Activated T-cell treated with anti-CD3 and anti-CD28 coated beads, Interleukin-2, amount 50 U/mL, for 72 hours (primary cell): Measurements from ENCODE around the gene ASB8. TPM values are rescaled to one million over a fixed set of nuclear protein-coding genes. Genes with fewer than 3 reads are reported as not detected.
"Not testable (repeated sequence)": the region's sequence is repeated elsewhere in the genome, so short reads cannot be mapped to it uniquely, and the experiment has no call there.

Source experiments
- ATAC-seq, 2 donors: fragments of 150-1000 bp; cut with Tn5 transposase; replicated peaks in 1 of 2; 2 replicates each; pipeline ENCODE4 v1.10.0; 2021; ENCODE audit warnings: moderate library complexity in 2 of 2, mild to moderate bottlenecking in 1 of 2
- DNase-seq, 2 donors: peaks; one replicate each; pipeline ENCODE4 v3.0.0; 2021 to 2022; ENCODE audit warnings: mixed read lengths in 1 of 2
- H3K27ac Mint-ChIP-seq: one replicate; pipeline ENCODE4 v1.8.0; 2022; ENCODE audit warnings: mild to moderate bottlenecking, moderate library complexity, mixed read lengths
- H3K27me3 Mint-ChIP-seq: one replicate; pipeline ENCODE4 v1.8.0; 2022; ENCODE audit warnings: low read depth, mixed read lengths
- H3K36me3 Mint-ChIP-seq, 2 donors: one replicate each; pipeline ENCODE4 v1.8.0; 2022; ENCODE audit warnings: mixed read lengths in 2 of 2, mild to moderate bottlenecking in 1 of 2; ENCODE audit not compliant: insufficient read depth in 2 of 2
- H3K4me1 Mint-ChIP-seq: one replicate; pipeline ENCODE4 v1.8.0; 2022; ENCODE audit warnings: low read depth, mixed read lengths
- H3K4me3 Mint-ChIP-seq, 2 donors: one replicate each; pipeline ENCODE4 v1.8.0; 2022; ENCODE audit warnings: mild to moderate bottlenecking in 2 of 2, mixed read lengths in 2 of 2, moderate library complexity in 2 of 2
- H3K9me3 Mint-ChIP-seq, 2 donors: one replicate each; pipeline ENCODE4 v1.8.0; 2022; ENCODE audit warnings: mixed read lengths in 2 of 2
- total RNA-seq, 2 donors: library from RNA; stranded (reverse); gene quantifications; one replicate each; pipeline ENCODE4 v1.2.3, GENCODE V29; 2022

ASB8 gene
- total RNA-seq, 2 donors from 2014 or later: 52.3 to 61.8 TPM

DNA sequence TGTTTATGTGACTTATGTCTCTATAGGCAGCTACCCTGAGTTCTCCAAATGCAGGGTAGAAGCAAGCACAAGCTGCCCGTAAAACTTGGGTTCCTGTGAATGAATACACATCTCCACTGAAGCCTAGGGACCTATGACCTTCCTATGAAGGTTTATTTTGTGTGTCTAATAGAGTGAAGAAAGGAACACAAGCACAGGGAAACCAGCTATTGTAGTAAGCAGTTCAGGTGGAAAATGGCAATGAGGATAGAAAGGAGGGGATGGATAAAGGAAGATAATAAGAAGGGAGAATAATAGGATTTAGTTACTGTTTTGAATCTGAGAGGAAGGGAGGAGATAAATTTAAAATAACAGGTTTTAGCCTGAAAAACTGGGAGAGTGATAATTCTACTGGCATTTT, 35.8 kb downstream of the ASB8 start:
- peaks cover 6% of the 10 kb centered on the region for H3K27me3 Mint-ChIP-seq
- no peak overlapping the region for H3K4me3 Mint-ChIP-seq
- H3K36me3 Mint-ChIP-seq: peaks cover 1 to 2% of the 10 kb centered on the region in 2 donors
- DNase-seq (no peak), ATAC-seq (no peak)
- H3K27ac Mint-ChIP-seq: no peak overlapping the region
- peaks cover 26% of the 10 kb centered on the region for H3K4me1 Mint-ChIP-seq
- no peaks in the 10 kb centered on the region for H3K9me3 Mint-ChIP-seq

DNA sequence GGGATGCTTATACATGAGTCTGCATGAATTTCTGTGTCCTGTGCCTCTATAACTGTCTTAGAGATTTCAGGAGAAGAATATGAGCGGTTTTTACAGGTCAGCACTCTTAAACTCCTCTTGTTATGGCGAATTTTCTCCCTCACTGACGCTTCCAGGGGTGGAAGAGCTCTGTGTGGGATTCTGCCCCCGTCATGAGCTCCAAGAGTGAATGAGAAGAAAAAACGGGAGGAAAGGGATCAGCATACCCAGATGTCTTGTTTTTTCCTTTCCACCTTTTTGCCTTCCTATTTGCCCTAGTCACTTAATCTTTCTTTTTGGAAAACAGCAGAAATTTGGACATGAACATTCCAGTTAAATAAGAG, 37.5 kb downstream of the ASB8 start:
- peak overlapping the region; percentile 53 for H3K27ac Mint-ChIP-seq
- DNase-seq: no peak
- no peaks in the 10 kb centered on the region for H3K36me3 Mint-ChIP-seq
- ATAC-seq: no peak
- no peaks in the 10 kb centered on the region for H3K9me3 Mint-ChIP-seq
- peak overlapping the region; percentile 96 to 100 for H3K4me3 Mint-ChIP-seq
- peaks cover 26% of the 10 kb centered on the region for H3K4me1 Mint-ChIP-seq
- peaks cover 8% of the 10 kb centered on the region for H3K27me3 Mint-ChIP-seq

DNA sequence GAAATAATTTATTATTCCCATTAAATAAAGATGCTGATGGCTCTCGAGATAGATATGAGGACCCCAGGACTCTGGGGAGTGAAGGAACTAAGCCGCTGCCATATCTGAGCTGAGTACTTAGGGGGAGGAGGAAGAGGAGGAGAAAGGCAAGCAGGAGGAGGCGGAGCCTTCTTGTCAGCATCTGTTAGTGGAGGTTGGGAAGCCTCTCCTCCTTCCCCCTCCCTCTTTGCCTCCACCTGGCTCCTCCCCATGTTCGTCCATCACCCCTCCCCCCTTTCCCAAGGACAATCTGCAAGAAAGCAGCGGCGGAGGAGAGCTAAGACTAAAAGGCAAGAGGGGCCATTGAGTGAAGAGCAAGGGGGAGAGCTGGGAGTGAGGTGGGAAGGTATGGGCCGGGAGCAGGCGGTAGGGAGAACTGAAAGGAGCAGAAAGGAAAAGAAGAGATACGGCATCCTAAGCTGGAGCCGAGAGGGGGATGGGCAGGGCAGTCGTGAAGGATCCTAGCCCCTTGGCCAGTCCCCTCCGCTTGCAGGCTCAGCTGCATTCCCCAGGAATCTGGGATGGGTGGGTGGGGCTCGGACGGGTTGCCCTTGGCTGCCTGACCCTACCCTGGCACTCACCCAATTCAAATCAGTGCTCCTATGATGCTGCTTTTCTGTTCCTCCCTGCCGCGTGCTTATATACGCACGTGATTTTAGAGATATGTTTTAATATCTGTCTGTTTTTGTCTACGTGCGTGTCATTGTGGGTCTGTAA, 38.1 kb downstream of the ASB8 start, which contains the start of gene PFKM:
PFKM (plus strand) TSS at position 287 of the 756 bp plus-strand sequence. CDS start 3,411 bp downstream, outside the sequence.
- no peaks in the 10 kb centered on the region for H3K9me3 Mint-ChIP-seq
- H3K36me3 Mint-ChIP-seq: no peaks in the 10 kb centered on the region
- H3K27me3 Mint-ChIP-seq: peaks cover 12% of the 10 kb centered on the region
- peak; percentile 100 for ATAC-seq
- H3K4me1 Mint-ChIP-seq: peaks cover 26% of the 10 kb centered on the region
- peak within 1 kb of the TSS; percentile 96 to 100 for H3K4me3 Mint-ChIP-seq
- DNase-seq: peak; percentile 73 to 84
- peak within 1 kb of the TSS; percentile 83 for H3K27ac Mint-ChIP-seq

DNA sequence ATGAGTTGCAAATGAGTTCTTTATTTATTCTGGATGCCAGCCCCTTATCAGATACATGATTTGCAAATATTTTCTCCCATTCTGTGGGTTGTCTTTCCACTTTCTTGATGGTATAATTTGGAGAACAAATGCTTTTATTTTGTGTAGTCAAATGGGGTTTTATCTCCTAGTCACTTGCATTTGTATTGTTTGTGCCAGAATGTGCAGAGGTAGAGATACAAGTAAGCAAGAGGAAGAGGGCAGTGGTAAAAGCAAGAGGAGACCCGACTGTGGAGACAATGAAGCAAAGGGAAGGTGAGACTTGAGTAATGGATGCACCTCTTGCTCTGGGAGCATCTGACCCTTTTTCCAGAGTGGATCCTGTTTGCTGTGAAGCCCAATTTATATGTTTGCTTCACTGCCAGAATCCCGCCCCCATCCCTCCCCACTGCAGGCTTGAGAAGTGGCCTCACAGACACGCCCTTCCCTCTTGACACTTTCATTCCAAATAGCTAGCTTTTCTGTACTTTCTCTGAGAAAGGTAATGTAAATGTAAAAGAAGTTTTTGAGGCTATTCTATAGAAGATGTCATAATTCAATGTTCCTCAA, 38.9 kb downstream of the ASB8 start:
- DNase-seq: no peak
- H3K27me3 Mint-ChIP-seq: peaks cover 12% of the 10 kb centered on the region
- H3K36me3 Mint-ChIP-seq: no peaks in the 10 kb centered on the region
- peak overlapping the region; percentile 83 for H3K27ac Mint-ChIP-seq
- H3K4me3 Mint-ChIP-seq: peak overlapping the region; percentile 96 to 100
- H3K9me3 Mint-ChIP-seq: no peaks in the 10 kb centered on the region
- no peak for ATAC-seq
- peaks cover 26% of the 10 kb centered on the region for H3K4me1 Mint-ChIP-seq

DNA sequence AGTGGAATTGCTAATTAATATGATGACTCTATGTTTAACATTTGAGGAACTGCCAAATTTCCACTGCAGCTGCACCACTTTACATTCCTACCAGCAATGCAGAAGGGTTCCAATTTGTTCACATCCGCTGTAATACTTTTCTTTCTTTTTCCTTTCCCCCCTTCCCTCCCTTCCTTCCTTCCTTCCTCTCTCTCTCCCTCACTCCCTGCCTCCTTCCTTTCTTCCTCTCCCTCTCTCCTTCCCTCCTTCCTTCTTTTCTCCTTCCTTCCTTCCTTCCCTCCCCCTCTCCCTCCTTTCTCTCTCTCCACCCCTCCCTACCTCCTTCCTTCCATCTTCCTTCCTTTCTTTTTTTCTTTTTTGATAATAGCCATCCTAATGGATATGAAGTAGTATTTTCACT, 41.4 kb downstream of the ASB8 start:
- Mint-ChIP-seq H3K4me1 (peaks cover 22% of the 10 kb centered on the region), H3K4me3 (no peak overlapping the region), H3K9me3 (no peaks in the 10 kb centered on the region), H3K36me3 (no peaks in the 10 kb centered on the region), H3K27ac (no peak overlapping the region), H3K27me3 (peaks cover 12% of the 10 kb centered on the region)
- ATAC-seq: no peak
- no peak for DNase-seq

DNA sequence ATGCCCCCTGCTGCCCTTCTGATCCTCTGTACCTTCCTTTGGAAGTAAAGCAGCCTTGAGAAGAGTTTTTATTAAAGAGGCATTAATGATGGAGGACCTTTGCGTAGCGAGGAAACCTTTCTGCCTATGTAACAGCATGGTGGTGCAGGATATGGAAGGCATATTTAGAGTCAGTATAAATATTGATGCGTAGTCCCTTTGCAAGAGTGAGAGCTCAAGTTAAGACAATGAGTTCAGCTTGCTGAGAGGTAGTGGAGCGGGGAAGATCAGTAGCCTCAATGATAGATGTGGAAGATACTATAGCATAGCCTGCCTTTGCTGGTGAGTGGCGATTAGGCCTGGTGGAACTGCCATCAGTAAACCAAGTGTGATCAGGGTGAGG, 46.0 kb downstream of the ASB8 start:
- H3K9me3 Mint-ChIP-seq, H3K36me3 Mint-ChIP-seq, ATAC-seq, H3K27me3 Mint-ChIP-seq, H3K27ac Mint-ChIP-seq, H3K4me3 Mint-ChIP-seq, DNase-seq: not testable (repeated sequence)
- peaks cover 24% of the 10 kb centered on the region for H3K4me1 Mint-ChIP-seq

DNA sequence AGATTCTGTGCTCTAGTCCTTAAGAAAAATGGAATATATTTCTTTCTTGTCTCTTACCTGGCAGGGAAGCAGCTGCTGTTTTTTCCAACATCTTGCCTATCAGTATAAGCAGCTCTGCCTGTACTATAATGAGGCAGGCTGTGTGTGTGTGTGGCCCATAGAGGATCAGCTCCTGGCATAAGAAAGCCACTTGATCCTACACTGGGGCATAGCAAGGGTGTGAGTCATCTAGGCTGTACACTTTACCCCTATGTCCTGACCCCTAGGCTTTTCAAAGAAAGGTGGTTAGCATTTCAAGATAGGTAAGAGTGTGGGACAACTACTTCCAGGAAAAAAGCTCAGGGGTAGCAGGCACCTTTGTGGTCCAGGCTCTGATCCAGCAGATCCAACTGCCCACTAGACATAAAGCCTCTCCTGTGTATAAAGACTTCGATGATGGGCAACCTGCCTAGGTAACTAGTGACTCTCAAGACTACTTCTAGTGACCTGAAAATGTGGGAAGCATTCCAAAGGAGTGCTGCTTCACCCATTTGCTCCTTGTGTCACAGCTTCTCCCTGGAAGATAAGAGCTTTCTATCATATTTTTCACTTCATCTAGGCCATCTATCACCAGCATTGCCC, 46.5 kb downstream of the ASB8 start:
- H3K36me3 Mint-ChIP-seq: no peaks in the 10 kb centered on the region
- H3K4me3 Mint-ChIP-seq: no peak overlapping the region
- no peaks in the 10 kb centered on the region for H3K9me3 Mint-ChIP-seq
- no peak overlapping the region for H3K27ac Mint-ChIP-seq
- peaks cover 6% of the 10 kb centered on the region for H3K27me3 Mint-ChIP-seq
- peaks cover 25% of the 10 kb centered on the region for H3K4me1 Mint-ChIP-seq
- no peak for ATAC-seq
- DNase-seq: no peak

DNA sequence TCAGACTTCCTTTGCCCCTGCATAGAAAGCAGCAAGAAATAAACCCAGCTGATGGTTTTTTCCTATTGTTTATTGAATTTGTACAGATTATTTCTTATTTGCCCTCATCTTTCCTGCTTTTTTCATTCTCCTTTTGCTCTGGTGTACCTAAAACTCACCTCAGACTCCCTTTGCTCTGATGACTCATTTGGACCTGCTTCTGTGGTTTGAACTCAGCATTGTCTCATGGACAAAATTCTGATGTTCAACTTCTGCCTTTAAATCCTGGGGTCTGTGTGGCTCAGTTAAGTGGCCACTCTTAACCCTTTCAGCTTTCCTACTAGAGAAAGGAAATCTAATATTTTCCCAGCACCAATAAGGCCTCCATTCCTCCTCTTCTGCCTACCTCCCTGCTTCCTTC, 47.9 kb downstream of the ASB8 start:
- DNase-seq: no peak
- Mint-ChIP-seq H3K27ac (peak overlapping the region; percentile 1), H3K4me3 (peak overlapping the region; percentile 2 to 22)

DNA sequence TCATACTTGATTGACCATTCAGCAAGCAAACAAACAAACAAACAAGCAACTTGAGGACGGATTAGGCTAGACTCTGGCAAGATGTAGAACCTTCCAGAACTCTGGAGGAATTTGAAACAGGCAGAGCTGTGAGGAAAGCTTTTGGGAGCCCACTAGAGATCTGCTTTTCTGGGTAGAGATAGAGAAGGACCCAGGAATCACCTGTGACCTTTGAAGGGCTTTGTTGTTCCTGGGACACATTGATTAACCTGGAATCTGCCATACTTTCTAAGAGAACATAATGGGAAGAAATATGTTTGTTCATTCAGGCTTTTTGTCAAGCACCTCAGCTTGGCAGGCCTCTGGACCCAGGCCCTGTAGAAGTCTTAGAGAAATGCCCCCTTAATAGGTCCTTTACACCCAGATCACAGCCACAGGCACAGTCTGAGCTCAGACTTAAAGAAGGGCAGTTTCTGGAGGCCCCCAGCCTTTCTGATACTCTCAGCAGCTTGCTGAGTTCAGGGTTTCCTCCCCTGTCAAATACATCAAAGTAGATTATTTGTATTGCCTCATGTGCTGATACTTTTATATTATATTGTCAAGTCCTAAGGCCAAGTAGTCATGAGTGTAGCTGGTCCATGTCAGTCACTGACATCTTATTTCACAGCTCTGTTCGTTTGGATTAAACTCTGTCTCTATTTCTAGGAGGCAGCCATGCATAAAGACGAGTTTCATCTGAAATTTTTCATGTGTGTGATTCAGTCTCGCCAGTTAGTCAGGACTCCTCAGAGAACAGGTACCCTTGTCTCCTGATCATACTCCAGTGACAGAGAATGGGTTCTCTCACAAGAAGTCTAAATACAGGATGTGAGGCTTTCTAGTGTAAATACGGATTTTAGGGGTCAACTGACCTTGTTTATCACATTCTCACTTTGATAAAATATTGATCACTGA, 50.4 kb downstream of the ASB8 start:
- ATAC-seq: no peak
- Mint-ChIP-seq H3K4me3 (peak overlapping the region; percentile 90 to 97), H3K27ac (peak overlapping the region; percentile 94), H3K27me3 (no peaks in the 10 kb centered on the region), H3K36me3 (peaks cover 4% of the 10 kb centered on the region in 2 donors), H3K4me1 (peaks cover 48% of the 10 kb centered on the region), H3K9me3 (no peaks in the 10 kb centered on the region)
- DNase-seq: no peak

More for the DNA sequence above, 47.9 kb downstream of the ASB8 start:
- H3K36me3 Mint-ChIP-seq: peaks cover 4% of the 10 kb centered on the region in 2 donors
- H3K9me3 Mint-ChIP-seq: no peaks in the 10 kb centered on the region
- ATAC-seq: no peak
- peaks cover under 1% of the 10 kb centered on the region for H3K27me3 Mint-ChIP-seq
- peaks cover 30% of the 10 kb centered on the region for H3K4me1 Mint-ChIP-seq

DNA sequence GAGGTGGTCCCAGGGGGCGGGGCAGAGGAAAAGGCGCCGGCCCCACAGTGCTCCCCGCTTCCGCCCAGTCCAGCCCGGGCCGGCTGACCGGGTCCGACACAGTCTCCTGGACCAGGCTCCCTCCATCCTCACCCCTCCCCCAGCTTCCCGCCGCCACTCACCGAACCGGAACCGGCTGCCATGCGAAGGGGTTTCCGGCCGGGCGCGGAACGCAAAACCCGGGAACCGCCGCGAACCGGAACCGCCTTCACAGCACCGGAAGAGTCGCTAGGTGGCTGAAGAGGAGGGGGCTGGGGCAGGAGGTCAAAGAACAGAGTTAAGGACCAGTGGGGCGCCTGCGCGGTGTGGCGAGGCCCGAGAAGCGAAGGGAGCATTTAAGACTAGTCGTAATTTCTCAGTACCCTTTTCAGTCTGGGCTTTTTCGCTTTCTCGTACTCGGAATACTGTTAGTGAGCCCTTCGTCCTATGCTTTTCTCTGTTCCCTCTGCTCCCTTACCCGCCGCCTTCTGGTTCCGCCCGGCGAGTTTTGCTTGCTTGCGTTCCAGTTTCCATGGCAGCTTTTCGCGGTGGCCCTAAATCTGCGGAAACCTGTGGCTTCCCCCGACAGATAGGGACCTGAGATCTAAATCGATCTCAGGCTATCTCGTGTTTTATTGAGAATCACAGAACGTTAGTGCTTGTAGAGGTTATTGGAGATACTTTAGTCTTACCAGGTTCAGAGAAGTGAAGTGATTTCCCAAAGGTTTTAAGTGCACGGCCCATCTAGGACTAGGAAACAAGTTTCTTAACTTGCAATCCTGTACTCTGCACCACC, 51.2 kb downstream of the ASB8 start, which contains the start of gene SENP1:
SENP1 (minus strand) TSS at position 213 of the 814 bp plus-strand sequence. CDS start 4,607 bp downstream, outside the sequence.
- H3K4me1 Mint-ChIP-seq: peaks cover 52% of the 10 kb centered on the region
- DNase-seq (peak; percentile 91 to 92), ATAC-seq (peak; percentile 89 to 90)
- no peaks in the 10 kb centered on the region for H3K9me3 Mint-ChIP-seq
- H3K4me3 Mint-ChIP-seq: peak within 1 kb of the TSS; percentile 90 to 97
- H3K27me3 Mint-ChIP-seq: no peaks in the 10 kb centered on the region
- H3K36me3 Mint-ChIP-seq: peaks cover 4% of the 10 kb centered on the region in 2 donors
- peak within 1 kb of the TSS; percentile 94 for H3K27ac Mint-ChIP-seq

DNA sequence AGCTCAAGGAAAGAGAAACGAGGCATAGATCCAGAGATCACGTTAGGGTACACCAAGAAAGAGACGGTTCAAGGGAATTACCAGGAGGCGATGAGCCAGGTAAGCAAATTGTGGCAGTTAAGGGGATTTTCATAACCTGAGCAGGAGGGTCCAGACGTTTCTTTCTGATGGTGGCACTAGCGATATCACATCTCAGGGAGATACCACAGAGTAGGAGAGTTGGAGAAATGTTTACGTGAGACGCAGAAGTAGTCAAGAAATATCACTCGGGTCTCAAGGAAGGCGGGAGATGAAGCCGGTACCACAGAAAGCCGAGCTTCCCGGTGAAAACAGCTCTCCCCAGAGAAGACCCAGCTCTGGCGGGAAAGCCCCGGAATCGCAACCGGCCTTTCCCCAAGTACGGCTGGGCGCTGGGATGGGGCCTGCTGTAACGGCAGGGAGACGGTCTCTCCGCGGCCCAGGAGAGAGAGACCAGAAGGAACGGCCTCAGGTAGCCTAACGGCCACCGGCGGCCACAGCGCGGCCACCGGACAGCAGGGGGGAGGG, 51.9 kb downstream of the ASB8 start:
- ATAC-seq: peak; percentile 22 to 45

More for the DNA sequence above, 51.9 kb downstream of the ASB8 start:
- Mint-ChIP-seq H3K36me3 (peaks cover 4% of the 10 kb centered on the region in 2 donors), H3K27me3 (no peaks in the 10 kb centered on the region), H3K27ac (peak overlapping the region; percentile 90), H3K4me1 (peaks cover 52% of the 10 kb centered on the region), H3K4me3 (peak overlapping the region; percentile 90 to 97), H3K9me3 (no peaks in the 10 kb centered on the region)
- DNase-seq: peak in 1 of 2 donors; percentile 43
